ENCODE results near the gene QTRT2. TPM values are rescaled to one million over a fixed set of nuclear protein-coding genes. Genes with fewer than 3 reads are reported as not detected.

QTRT2 gene
- total RNA-seq (2014; rRNA removed): 14.9 and 16.8 TPM in 2 replicates
- polyA plus RNA-seq (2012): 4.2 TPM

DNA sequence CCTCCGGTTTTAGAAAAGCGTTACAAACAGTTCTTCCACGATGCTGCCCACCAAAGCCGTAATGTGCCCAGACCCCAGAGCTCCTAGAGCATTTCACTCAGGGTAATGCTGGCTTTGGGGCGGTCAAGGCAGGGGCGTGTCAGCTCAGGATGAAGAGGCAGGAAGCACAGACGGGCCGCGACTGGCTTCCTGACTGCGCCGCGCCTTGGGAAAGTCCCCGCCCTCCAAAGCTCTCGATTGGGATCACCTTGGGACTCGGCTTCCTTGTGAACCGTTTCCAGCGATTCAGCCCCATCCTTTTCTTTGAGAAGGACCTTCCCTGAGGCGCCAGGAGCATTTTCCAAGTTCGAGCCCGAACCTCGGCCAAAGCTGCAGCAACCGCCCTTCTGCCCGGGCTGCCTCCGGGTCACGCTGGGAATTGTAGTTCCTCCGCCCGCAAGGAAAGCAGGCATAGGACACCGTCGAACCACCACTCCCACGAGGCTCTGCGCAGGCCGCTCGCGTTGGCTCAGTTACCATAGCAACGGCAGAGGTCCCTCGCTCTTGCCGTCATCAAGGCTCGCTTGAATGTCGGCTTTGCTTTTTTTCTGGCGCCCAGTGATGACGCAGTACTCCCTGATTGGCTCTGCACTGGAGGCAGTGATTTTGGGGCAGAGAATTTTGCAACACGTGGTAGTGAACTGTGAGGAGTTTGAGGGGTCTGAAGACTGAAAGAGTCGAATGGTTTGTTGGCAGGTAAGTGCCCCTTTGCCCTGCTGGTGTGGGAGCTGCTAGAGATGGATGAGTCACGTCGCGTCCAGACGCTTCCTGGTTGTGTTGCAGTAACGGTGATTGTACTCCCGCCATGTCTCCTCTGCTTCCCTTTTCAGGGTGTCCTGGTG, at the start of gene QTRT2, which contains the start of gene CCDC191:
QTRT2 (plus strand) TSS at position 608 of the 881 bp plus-strand sequence. CDS start 8,521 bp downstream, outside the sequence.
CCDC191 (minus strand) TSS at position 397 of the 881 bp plus-strand sequence; CDS start at position 337, 60 bp downstream.
- DNase-seq (ENCODE audit: low read depth): peak; percentile 99

DNA sequence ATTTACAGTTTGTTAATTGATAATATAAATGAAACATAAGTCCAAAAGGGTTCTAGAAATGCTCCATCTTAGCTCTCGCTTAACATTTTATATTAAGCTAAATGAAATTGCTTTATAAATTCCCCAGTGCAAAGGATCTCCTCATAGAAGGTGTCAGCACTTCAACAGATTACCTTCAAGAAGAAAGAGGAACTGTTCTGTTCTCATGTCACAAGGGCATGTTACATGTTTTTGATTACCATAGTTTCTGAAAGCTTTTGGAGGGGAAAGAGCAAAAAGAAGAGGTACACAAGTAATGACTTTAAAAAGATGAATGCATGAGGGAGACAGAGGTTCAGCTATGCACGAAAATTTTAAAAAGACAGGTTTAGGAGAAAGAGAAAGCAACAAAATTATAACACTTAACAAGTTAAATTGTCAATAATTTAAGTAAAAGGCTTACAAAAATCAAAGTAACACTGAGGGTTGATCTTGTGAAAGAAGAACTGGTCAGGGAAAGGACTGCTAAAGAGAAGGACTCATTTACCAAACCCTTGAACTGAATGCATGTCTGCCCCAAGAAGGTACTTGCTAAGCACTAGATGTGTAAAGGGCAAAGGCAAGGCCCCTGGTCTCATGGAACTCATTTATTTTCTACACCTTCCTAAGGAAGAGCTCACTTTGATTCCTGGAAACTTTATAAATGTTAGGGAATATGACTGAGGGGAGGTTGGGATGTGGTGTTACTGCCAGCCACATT, 45.3 kb upstream of the QTRT2 start:
- DNase-seq (ENCODE audit: low read depth): no peak

DNA sequence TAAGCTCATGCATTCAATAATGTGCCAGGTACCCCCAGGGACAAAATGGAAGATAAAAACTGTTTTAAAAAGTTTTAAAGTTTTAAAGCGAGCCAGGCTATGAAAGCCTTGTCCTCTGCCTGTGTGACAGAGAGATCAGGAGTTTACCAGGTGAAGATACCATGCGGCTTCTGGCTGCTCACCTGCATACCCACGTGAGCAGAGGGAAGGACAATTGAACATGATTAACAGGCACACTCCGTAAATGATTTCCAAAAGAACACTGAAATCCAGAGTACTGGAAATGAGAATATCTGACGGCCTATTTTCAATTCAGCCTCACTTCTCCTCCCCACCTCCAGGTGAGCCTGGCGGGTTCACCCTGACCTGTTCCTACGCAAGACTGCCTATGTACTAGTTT, 42.3 kb upstream of the QTRT2 start:
- DNase-seq (ENCODE audit: low read depth): no peak

DNA sequence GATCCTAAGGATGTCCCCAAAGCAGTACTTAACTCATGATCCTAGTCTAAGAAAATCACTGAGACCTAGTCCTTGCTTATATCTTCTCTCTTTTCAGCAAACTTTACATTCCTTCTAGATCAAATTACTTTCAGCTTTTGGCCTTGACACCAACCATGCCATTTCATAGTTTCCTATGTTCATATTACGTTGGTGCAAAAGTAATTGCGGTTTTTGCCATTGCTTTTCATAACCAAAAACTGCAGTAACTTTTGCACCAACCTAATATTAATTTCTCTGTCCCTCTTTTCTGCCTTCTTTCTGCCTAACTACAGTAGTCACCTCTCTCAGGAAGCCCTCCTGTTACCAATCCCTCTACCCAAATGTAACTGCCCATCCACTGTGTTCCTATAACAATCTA, 37.1 kb upstream of the QTRT2 start:
- no peak for DNase-seq (ENCODE audit: low read depth)

DNA sequence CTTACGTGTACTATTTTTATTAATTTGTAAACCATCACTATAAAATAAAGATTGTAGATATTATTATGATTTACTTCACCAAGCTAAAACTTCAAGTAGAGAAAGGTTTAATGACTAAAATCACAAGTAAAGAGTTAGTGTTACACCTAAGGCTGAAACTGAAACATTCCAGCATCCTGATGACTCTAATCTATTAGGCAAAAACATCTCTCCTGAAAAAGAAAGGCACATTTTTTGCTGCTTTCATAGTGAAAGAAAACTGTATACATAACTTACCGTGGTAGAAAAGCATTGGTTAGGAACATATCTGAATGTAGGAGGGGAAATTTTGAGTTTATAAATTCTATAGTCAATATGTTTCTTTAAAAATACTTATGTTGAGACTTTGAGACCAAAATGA, 35.6 kb upstream of the QTRT2 start:
- no peak for DNase-seq (ENCODE audit: low read depth)

DNA sequence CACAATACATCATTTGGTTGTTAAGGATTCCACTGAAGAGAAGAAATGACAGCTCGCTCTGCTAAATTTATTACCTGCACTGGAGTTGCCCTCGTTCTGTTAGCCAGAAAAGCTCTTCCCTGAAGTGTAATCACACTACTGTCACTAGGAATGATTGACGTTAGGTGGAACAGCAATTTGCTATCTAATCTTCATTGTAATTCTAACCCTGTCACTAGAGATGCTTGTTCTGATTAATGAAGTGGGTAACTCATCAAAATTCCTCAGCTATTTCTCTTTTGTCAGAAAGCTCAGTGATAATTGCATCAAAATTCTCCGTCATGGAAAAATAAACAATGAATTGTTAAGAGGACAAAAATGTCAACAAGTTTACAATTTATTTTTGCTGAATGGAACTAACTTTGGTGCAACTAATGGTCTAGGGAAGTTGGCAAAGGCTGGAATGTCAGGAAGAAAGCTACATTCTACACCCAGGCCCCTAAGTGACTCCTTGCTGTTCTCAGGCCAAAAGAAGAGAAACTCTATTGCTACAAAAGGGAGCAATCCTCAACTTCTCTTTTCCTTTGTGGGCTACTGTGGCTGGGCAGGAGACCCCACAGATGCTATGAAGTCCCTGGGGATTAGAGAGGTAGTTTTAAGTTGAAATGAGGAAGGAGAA, 34.3 kb upstream of the QTRT2 start:
- no peak for DNase-seq (ENCODE audit: low read depth)

DNA sequence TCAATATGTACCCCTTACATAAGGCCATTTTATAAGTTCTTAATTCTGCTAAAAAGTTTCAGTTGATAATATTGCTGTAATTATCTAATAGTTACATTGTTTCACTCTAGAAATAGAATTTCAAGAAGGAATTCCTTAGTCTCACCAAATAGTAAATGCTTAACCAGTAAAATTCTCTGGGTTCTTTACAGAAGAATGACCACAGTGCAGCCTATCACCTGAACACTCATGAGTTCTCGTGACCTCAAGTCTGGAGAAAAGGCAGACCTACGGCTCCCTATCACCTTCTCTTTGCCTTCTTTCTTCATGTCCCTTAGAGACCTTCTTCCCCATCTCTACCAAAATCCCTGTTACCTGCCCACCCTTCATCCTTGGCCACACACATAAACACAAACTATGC, 31.1 kb upstream of the QTRT2 start:
- no peak for DNase-seq (ENCODE audit: low read depth)

DNA sequence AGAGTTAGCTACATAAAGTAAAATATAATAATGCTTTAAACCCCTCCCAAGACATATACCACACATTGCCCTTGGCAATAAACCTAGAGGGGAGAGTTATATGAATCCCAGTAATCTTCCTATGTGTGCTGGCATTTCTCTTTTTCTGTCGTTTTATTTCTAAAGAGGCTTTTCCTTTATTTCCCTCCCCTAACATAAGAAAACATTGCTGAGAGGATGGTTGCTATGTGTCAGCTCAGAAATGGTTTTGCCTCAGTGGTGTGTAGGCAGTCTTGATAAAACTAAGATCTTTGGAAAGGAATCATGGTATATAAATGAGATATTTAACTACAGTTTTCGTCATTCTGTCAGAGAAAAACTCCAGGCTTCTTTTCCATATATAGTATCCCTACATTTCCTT, 30.2 kb upstream of the QTRT2 start:
- DNase-seq (ENCODE audit: low read depth): no peak

DNA sequence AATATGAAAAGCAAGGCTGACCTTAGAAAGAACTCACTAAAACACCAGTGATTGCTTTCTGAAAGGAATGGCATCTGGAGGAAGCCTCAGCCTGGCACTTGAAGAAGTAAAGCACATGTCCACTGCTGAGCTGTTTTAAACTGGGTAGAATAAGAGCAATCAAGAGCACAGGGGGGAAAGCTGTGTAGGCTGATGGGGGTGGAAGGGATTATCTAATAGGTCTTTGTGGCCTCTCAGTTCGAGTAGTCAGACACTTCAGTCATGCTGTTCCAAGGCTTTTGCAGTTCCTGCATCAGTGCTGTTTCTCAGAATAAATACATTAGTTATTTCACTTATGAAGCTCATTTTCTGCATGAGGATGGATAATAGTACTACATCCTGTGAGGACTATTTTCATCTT, 22.8 kb upstream of the QTRT2 start:
- no peak for DNase-seq (ENCODE audit: low read depth)

DNA sequence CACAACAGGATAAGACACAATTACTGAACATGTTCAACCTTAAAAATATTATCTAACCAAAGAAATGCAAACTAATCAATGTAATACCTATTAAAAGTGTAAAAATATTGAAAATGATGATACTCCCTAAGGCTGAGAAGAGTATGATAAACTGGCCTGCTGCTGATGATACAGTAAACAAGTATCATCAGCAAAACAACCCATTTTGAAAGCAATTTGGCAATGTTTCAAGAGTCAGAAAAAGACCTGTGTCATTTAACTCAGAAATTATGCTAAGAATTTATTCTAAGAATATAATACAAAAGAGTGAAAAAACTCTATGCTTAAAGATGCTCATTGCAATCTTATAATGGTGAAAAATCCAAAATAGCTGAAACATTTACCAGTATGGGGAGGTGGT, 22.3 kb upstream of the QTRT2 start:
- DNase-seq (ENCODE audit: low read depth): no peak

DNA sequence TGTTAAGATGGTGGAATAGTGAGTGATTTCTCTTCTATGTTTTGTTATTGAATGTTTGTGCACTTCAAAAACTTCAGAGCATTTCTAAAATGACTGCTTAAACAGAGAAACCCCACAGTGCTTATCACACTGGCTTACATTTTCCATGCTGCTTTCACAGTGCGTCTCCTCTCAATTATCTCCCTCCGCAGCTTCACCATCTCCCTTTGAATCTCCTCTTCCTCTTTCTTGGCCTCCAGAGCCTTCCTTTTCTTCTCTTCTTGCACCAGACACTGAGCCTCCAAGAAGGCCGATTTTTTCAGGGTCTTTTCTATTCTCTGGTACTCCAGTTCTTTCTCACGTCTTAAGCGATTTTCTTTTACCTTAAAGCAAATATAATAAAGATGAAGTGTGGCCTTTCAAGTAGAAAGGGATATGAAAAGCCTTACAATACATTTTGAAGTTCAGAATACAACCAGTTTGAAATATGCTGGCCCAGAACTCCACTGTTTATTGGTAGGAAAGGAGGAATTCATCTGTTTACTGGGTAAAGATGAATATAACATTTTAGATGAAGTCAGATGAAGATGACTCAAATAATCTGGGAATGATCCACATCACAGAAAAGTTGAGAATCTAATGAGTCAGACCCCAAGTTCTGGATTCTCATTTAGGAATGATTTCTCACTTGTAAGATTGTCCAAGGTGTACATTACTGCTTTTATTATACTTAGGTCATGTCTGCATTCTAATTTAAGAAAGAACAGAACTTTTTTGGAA, 21.6 kb upstream of the QTRT2 start:
- peak; percentile 11 for DNase-seq (ENCODE audit: low read depth)

DNA sequence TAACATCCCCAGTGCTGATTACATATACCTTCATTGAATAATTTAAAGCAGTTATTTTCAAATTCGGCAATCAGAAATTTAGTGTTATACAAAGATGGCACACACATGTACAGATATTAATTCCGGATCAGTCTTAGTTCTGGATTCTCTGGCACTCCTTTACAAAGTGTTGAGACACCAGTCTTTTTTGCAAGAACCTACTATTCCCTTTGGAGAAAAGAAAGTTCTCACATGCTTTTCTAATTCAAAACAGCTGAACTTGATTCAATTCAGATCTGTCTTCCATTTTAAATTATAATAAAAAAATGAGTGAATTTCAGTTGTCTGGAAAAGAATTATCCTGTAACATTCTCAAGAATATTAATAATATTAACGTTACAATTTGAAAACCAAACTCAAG, 20.6 kb upstream of the QTRT2 start:
- no peak for DNase-seq (ENCODE audit: low read depth)

DNA sequence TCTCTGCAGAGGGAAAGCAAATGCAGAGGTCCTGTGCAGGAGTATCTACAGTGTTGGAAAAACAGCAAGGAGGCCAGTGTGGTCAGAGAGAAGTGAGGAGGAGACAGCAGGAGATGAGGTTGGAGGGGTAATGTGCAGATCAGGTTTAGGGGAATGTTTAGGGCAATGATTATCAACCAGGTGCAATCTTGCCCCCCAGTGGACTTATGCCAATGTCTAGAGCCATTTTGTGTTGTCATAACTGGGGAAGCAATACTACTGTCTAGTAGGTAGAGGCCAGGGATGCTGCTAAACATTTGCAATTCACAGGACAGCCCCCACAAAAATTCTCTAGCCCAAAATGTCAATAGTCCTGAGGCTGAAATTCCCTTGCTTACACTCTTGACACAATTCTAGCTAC, 13.3 kb upstream of the QTRT2 start:
- DNase-seq (ENCODE audit: low read depth): no peak

DNA sequence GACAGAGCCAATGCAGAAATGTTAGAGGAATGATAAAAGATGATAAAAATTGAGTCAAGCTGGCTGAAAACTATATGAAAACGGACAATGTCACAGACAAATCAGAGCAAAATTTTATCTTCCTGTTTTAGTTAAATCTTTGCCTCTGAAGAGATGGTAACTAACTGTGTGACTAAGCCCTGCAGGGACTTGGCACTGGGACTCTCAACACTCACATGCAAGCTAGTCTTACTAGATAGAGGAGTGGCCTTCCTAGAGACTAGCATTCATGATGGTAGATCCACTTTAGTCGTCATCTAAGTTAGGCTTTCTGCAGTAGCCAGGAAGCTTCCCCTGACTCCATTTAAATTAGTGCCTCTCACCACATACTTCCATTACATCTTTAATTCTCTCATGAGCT, 4.3 kb upstream of the QTRT2 start:
- no peak for DNase-seq (ENCODE audit: low read depth)

DNA sequence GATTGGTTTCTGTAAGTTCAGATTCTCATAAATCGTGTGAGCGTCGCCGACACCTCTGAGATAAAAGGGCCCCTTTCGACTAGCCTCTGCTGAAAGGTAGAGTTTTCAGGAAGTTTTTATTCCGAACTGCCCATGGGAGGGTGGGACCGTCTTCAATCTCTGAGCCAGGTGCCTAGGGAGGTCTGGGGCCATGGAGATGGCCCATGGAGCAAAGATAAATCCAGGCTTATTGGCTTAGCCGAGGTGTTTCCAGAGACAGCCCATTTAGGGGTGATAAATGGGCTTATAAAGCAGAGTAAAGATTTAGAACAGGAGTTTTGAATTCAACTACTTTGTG, 442 bp downstream of the QTRT2 start:
- no peak for DNase-seq (ENCODE audit: low read depth)

DNA sequence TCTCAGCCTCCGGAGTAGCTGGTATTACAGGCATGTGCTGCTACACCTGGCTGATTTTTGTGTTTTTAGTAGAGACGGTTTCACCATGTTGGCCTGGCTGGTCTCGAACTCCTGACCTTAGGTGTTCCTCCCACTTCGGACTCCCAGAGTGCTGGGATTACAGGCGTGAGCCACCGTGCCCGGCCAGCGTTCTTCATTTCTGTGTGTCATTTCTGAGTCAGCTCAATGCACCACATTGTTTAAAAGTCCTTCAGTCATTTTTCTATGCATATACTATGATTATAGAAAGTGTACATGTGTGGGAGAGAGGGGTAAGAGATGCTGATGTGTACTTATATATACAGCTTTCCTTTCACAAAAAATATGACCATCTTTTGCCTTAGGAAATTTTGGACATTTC, 2.1 kb downstream of the QTRT2 start:
- no peak for DNase-seq (ENCODE audit: low read depth)

DNA sequence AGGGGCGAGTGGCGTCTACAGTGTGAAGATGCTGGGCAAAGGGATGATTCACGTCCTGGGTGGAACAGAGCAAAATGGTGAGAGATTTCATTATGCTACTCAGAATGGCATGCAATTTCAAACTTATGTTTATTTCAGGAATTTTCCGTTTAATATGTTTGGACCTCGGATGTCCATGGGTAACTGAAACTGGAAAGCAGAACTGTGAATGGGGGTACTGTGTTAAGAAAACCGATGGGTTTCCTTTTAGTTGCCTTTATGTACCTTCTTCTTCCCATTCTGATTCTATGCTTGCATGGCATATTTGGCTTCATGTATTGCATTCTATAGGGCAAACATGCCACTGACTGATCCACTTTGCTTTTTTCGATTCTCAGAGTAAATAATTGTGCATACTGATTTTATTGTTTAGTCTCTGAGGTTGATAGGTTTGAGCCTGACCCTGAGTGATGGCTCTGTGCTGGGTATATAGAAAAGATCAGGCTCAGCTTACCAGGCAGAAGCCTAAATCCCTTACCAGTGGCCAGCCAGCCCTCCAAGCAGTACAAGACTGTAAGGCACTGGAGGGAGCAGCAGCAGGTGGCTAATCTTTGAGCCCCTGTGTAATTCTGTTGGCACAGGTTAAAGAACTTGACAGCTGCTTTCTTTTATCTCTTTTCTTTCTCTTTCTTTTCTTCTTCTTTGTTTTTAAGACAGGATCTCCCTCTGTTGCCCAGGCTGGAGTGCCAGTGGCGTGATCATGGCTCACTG, 4.5 kb downstream of the QTRT2 start:
- DNase-seq (ENCODE audit: low read depth): no peak

DNA sequence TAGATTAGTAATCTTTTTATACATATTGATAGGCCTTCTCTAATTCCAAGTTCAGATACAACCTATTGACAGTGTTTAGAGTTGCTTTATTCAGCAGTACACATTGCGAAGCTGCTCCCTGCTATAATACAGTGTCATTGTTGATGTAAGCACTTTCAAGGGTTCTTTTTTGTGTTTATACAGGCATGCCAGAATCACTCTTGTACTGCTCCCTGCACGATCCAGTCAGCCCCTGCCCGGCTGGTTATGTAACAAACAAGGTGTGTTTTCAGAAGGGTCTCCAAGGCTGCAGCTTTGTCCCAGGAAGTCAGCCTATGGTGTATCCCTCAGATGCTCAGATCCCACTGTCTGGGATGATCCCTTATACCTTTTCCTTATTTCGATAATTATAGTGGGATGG, 11.3 kb downstream of the QTRT2 start:
- no peak for DNase-seq (ENCODE audit: low read depth)

DNA sequence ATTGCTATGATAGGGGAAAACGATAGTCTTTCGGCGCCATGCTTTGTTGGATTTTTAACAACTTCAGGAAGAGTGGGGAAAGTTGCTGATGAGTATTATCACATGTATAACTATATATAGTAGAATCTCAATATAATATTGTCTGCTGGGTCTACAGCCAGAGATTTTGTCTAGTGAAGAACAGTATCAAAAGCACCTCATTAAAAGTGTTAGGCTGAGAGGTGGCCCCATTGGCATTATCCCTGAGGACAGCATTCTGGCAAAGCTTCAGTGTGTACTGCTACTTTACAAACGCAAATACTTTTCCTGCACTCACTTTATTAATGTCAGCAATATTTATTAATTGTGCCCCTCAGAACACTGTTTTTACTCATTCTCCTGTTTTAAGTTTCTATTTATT, 11.8 kb downstream of the QTRT2 start:
- DNase-seq (ENCODE audit: low read depth): no peak

DNA sequence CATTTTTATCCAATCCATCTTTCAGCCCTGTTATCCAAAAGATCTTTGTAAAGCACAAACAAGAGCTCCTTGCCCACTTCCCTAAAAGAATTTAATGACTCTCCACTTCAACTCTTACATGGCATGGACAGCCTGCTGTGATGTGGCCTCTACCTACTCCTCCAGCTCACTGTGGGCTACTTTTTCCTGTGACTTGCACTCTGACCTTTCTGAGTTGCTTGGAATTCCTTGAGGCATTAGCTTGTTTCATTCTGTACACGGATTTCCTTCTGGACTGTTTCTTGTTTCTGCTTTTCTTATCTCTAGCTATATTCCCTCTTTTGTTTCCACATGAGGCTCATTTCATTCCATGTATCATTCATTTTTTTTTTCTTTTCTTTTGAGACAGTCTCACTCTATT, 15.2 kb downstream of the QTRT2 start:
- no peak for DNase-seq (ENCODE audit: low read depth)

DNA sequence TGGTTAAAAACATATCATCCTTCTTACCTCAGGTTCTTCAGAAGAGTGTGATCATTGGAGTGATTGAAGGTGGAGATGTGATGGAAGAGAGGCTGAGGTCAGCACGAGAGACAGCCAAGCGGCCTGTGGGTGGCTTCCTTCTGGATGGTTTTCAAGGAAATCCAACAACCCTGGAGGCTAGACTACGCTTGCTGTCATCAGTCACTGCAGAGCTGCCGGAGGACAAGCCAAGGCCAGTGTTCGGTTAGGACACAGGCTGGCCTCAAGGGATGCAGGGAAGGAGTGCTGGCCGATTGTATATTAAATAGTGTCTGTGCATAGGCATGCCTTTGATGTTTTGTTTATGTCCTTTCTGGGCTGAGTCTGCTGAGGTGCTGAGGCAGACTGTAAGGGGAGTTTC, 20.2 kb downstream of the QTRT2 start:
- DNase-seq (ENCODE audit: low read depth): no peak
